Activated T-cell treated with anti-CD3 and anti-CD28 coated beads, Interleukin-2, amount 50 U/mL, for 1 hour (primary cell): ENCODE data around the gene DNAJC8.

Source experiments
- DNase-seq: peaks from one replicate; pipeline ENCODE4 v3.0.0-alpha.2; 2020

DNAJC8 gene

DNA sequence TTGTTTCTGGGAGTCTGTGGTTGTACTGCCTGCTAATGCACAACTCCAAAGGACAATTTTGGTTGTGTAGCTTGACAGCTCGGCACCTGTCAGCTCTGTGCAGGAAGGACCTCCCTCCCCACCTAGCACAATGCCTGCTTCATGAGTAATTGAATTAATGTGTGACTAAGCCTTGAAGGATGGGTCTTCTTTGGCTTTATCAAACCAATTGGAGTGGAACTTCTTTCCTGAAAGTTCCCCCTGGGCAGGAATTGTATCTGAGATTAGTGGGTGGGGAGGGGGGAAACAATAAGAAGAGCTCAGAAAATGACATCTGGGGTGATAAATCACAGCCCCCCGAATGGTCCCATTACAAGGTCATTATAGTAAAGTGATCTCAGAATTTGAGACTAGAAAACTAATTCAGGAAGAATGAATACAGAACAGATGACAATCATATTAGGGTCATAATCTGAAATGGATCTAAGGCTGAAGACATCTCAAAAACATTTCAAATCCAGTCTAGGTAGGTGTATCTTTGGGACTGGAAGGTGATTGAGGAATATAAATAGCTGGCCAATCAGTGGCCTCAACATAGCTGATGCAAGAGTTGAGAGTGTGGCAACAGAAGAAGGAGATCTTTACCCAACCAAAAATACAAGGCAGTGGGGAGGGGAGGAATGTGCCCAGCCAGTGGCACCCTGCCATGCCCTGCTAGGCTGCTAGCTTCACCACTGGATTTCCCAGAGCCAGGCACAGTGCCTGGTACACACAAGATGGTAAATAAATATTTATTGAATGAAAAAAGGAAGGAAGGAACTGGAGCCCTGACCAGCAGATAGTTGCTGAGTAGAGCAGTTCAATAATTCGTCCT is 16.4 kb upstream of the DNAJC8 start:
- DNase-seq, result no peak

DNA sequence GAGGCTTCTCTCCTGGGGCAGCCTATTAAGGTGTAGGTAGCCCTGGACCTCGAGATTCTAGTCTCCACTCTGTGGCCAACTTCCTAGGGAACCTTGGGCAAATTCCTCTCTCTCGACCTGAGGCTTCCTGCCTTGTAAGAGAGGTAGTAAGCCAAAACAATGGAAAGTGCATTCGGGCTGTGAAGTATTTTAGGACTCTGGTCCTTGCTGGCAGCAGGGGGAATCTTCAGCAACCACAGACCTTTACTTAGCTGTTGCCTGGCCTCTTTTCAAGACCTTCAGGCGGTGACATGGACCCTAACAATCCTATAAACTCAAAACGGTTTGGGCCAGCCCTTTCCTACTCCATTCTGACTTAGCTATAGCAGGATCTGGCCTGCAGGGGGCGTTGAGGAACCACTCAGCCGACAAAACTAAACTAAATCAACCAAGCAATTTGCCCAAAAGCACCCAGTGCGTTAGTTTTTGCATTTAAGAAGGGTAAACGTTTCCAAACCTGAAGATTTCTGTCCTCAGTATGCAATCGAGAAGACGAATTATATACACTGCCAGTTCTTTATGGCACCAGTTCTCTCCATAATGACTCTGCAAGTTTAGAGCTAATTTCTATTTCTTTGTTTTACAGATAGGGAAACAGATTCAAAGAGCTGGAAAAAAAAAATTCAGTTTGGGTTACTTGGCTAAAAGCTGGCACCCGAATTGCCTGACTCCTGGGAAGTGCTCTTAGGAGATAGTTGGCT is 15.6 kb upstream of the DNAJC8 start:
- peak; percentile 83 for DNase-seq

DNA sequence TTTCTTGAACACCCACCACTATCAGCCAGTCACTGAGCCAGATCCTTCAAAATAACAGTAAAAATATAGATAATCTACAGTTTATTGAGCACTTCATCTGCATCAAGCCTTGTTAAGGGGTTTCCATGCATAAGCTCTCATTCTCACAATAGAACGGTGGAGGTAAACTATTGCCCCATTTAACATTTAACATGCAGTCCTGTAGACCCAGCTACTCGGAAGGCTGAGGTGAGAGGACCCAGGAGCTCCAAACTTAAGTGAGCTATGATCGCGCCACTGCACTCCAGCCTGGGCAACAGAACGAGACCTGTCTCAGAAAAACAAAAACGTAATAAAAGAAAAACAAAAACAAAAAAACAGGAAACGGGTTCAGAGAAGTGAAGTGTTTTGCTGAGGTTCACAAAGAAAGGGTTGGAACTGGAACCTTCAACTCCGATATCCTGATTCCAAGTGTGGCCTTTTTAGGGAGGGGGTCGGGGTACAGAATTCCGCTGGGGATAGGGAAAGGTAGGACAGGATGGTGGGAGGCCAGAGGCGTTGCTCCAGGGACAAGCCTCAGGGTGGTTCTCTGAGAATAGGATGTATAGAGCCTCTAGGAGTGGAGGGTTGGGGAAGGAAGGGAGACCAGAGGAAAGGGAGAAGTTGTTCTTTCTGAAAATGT is 14.9 kb upstream of the DNAJC8 start:
- DNase-seq, result no peak

DNA sequence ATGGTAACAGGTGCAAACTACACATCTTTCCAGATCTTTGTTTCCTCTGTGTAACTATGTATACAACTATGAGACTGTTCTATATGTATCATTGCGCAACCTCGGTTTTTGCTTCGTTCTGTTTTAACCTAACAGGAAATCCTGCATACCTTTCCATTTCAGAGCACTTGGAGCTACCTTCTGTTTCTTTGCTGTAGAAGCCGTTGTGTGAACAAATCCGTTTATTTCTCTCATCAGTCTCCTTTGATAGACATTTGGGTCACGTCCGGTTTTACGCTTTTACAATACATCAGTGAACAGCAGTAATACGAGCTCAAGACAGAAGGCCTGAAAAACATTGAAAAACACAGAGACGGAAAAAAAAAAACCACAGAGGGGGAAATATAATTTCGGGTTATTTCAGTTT is 13.6 kb upstream of the DNAJC8 start:
- no peak for DNase-seq

DNA sequence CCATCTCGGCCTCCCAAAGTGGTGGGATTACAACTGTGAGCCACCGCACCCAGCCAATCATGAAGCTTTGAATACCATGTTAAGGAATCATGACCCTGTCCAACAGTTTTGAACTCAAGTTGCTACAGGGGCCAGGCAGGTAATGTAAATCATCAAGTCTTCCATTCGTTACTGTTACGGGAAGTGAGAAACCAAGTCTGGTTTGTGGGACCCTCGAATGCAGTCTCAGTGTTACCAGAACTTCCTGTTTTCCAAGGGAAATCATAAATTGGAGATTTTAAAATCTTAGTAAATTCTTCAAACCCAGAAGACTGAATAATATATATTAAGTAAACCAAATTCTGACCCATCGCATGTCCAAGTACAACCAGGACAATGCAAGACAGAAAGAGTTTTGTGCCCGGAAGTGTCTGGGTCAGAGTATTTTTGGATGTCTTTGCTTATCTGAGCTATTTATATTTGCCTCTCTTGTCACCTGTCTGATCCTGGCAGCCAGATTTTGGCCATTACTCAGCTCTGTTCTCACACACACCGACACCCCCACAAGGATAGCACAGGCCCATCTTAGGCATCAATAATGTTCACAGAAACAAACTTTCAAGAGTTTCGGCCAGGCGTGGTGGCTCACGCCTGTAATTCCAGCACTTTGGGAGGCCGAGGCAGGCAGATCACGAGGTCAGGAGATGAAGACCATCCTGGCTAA is 11.9 kb upstream of the DNAJC8 start:
- no peak for DNase-seq

DNA sequence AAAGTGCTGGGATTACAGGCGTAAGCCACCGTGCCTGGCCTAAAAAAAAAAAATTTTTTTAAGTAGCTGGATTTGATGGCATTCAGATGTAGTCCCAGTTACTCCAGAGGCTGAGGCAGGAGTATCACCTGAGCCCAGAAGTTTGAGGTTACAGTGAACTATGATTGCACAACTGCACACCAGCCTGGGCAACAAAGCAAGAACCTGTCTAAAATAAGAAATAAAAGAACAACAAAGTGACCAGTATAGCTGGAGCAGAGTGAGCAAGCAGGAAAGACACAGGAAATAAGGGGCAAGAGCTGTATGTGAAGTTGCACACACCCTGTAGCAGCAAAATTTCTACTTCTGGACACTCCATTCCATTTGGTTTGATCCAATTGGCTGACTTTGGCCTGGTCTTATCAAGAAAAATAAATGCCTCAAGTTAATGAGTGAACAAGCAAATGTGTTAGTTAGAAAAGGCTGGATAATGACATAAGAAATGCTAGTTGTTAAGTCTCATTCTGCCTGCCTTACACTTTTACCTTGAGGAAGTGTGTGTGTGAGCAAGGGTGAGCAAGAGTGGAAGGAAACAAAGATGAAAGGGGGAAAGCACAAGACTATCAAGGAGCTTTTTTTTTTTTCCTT is 11.0 kb upstream of the DNAJC8 start:
- no peak for DNase-seq

DNA sequence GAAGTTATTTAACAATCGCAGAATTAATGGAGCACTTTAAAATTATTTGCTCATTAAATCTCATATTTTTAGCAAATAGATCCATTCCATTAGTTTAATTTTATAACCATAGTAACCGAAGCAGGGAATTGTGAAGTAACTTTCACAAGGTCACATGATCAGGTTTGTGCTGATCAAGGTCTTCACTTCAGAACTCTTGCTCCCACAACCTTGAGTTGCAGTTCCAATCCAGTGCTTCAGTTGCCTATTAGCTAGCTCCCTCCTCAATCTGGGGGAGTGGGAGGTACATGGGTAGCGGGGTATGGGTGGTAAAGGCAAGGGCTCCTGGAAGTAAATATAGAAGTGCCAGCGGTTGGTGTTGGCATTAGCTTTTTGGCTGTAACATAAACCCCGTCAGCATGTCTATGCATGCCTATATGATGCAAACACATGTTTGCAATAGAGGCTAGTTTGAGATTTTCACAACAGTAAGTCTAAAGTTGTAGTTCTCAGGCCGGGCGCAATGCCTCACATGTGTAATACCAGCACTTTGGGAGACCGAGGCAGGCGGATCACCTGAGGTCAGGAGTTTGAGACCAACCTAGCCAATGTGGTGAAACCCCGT is 8.9 kb upstream of the DNAJC8 start:
- DNase-seq, result no peak

DNA sequence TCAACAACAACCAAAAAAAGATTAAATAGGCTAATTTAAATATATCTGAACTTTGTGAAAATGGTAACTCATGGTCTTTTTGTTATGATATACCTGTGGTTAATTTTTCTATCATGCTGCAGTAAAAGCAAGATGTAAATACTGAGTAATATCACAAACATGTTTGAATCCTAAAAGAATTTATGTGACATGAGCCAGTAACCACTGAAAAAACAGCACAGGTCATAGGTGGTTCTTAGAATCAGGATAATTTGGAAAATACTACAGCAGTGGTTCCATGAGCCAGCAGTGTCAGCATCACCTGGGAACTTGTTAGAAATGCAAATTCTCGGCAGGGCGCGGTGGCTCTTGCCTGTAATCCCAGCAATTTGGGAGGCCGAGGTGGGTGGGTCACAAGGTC is 7.2 kb upstream of the DNAJC8 start:
- no peak for DNase-seq

DNA sequence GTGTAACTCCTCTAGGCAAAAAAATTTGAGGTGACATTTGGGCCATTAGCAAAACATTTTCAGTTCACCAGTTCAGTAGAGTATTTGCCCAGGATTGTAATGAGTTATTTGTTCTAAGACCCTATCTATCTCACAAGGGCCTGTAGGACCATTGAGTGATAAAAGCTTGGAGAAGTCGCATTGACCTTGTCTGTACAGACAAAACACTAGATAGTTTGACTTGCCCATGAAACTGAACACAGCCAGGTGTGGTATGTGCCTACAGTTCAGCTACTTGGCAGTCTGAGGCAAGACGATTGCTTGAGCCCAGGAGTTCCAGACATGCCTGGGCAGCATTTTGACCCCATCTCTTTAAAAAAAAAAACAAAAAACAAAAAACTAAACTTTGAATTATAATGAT is 6.2 kb upstream of the DNAJC8 start:
- DNase-seq, result no peak

DNA sequence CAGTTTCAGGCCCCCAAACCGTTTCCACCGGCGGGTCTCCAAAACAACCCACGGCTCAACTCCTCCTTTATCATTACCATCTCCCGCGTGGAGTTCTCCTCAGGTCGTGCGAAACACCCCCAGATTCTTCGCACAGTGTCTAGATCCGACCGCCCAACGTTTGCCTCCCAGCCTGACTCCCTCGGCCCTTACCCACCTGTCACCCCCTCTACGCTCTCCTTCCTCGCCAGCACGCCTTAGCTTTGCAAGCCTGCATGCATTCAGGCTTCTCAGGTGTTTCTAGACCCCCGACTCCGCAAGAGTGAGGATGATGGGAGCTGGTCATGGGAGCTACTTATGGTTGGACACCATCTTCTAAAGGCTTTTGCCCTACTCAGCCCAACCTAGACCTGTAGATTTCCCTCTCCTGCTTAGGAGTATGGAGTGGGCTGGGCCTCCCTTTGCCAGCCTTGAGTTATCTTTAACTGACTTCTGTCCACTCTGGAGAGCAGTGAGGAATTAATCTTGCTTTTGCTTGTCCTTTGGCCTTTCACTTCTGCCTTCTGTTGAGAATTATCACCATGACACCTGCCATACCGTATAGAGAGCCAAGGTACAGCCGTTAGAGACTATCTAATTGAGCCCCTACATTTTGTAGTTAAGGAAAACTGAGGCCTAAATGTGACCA is 4.0 kb upstream of the DNAJC8 start:
- DNase-seq, result no peak

DNA sequence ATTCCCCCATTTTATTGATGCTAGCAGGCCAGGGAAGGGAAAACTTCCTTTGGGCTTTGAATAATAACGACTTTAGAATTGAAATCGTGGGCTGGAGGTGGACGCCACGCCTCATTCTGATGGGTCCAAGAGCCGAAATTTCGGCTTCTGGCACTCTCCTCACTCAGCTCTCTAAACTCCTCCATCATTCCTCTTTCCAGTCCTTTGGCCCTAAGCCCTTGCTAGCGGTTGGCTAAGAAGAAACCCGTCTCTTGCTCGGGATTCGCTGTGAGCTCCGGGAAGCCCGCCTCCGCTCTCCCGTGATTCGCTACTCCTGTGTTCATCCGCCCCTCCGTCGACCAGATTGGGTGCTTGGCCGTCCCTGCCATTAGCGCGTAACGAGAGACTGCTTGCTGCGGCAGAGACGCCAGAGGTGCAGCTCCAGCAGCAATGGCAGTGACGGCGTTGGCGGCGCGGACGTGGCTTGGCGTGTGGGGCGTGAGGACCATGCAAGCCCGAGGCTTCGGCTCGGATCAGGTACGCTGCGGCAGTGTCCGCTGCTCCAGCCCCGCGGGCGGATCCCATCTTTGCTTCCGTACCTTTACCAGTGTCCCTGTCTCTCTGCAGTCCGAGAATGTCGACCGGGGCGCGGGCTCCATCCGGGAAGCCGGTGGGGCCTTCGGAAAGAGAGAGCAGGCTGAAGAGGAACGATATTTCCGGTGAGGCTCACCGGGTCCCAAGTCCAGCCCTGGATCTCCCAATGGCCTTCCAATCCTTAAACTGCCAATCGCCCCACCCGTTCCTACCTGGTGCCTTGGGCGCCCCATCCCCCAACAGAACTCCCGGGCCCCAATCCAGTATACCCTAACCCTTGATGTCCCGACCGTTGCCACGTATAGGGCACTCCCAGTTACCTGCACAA is 3.2 kb upstream of the DNAJC8 start, which contains the start of gene ATP5IF1:
TSS of gene ATP5IF1 (plus strand) at position 370 of the 901 bp plus-strand sequence. CDS start at position 430, 60 bp downstream.
- peak; percentile 89 for DNase-seq

DNA sequence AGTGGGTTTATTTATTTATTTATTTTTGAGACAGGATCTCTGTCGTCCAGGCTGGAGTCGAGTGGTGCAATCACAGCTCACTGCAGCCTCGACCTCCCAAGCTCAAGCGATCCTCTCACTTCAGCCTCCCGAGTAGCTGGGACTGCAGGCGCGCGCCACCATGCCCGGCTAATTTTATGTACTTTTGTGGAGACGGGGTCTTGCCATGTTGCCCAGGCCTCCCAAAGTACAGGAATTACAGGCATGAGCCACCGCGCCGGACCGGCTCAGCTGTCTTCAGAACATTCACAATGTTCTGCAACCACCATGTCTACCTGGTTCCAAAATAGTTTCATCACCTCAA is 406 bp upstream of the DNAJC8 start:
- no peak for DNase-seq

DNA sequence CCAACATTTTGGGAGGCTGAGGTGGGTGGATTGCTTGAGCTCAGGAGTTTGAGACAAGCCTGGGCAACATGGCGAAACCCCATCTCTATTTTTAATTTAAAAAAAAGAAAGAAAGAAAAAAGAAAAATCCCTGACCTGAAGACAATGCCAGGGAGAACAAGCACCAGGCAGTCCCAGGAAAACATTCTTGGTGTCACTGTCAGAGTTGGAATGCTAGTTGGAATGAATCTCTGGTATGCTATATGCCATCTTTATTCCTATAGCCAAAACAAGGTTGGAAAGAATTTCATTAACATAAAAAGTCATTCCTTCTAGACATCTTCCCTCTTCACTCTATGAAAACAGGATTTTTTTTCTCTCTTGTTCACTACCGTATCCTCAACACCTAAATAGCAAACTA is 2.8 kb downstream of the DNAJC8 start:
- DNase-seq, result no peak

DNA sequence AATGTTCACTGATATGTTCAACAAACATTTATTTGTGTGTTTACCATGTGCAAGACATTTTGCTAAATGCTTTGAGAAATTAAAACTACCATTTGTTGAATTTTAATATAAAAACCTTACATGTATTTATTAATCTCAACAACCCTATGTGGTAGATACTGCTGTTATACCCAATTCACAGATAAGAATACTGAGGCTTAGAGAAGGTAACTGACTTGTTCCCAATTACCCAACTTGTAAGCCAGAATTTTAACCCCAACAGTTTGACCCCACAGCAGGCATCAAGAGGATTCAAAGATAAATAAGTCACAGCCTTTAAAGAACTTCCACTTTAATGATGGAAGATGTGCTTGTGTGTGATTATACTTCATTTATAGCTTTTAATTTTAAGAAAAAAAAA is 3.7 kb downstream of the DNAJC8 start:
- no peak for DNase-seq

DNA sequence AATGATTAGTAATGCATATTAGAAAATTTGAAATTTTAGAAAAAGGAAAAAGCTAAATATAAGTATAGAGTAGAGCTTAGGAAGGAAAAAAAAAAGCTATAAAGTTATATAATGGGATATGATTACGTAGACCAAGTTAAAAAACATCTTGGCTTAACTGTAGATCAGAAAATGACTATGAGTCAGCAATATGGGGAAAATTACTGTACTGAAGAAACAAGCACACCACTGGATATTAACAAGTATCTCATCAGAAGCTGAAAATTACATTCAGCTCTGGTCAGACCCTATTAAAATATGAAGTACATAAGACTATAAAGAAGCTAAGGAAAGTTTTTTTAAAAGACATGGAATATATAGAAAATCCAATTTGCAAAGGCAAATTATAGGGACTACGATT is 19.5 kb downstream of the DNAJC8 start:
- no peak for DNase-seq

DNA sequence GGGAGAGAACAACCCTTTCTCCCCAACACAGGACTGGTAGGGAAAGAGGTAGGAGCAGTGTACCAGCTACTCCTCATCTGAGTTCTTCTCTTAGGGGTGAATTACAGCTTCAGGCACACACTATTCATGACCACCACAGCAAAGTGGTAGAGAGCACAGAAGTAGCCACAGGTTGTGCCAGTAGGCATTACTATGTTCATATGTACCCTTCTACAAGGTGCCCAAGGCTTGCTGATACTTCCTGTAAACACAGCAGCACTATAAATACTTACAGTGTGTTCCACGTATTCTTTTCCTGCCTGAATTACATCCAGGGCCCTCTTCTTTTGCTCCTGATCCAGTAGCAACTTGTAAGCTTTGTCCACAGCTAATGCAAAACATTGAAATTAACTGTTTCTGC is 23.1 kb downstream of the DNAJC8 start:
- no peak for DNase-seq

DNA sequence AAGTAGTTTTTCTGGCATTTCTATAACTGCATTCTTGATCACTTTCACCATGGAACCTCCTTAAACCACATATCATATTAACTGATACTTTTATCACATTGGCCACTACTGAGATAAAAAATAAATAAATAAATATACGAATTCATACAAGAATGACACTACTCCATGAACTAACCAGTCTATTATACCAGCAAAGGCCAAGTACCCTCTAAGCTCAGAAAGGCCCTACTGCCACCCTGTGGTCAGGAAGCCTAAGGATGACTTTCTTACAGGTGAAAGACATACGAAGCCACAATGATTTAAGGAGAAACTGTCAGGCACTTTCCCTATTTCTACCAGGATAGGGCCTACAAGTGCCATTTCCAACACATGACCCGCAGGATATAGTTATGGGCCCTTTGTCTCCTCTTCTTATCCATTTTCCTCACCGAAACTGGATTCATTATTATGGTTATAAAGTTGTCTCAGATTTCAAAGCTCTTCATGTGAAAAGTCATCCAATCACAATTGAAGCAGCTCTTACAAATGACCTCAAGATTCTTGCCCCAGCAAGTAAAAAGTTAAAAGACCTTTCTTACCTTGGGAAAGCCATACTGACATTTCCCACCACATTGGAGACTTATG is 23.9 kb downstream of the DNAJC8 start:
- peak; percentile 55 for DNase-seq

DNA sequence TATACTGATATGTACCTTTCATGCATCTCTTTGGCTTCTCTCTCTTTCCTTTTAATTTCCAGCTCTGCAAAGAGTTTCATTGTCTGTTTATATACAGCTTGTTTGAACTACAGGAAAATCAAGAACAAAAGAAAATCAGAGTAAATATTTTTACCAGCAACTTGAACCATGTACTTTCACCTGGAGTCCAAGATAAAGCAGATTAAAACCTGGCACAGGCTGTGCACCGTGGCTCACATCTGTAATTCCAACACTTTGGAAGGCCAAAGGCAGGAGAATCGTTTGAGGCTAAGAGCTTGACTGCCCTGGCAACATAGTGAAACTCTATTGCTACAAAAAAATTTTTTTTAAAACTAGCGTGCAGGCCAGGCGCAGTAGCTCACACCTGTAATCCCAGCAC is 27.6 kb downstream of the DNAJC8 start:
- DNase-seq, result no peak

DNA sequence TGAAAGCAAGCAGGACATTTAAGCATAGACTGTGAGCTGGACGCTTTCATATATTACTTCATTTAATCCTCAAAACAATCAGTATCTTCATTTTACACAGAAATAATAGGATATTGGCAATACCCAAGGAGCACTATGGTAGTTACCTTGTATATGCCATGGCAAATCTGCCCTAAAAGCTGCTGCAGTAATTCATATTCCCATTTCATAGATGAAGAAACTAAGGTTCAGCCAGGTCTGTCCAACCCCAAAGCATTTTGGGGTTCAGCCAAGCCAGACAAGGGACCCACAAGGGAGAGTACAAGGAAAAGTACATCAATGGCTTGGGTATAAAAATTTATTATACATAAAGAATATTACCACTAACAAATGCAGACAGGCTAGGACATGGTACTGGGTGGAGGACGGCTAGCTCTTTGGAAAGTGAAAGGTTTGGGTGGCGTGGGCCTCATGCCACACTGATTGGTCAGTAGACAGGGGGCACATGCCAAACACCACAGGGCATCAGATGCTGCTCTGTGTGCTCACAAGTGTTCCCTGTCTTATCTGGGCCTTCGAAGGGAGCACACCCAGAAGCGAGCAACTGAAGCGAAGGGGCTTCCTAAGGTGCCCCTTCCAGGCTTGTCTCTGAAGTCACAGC is 32.5 kb downstream of the DNAJC8 start:
- DNase-seq, result no peak
